GM18508 (cell line): Measurements from ENCODE around the gene EFCAB6.

ENCODE experiments used
- ATAC-seq: cut with Tn5 transposase; IDR thresholded peaks from one replicate; pipeline ENCODE4 v1.9.1; 2021; ENCODE audit warnings: moderate number of reproducible peaks; ENCODE audit not compliant: insufficient read depth, unreplicated experiment

EFCAB6 gene

GRCh38 chr22:43535336-43535735 lies 276.8 kb downstream of the EFCAB6 start:
- ATAC-seq, result no peak

DNA sequence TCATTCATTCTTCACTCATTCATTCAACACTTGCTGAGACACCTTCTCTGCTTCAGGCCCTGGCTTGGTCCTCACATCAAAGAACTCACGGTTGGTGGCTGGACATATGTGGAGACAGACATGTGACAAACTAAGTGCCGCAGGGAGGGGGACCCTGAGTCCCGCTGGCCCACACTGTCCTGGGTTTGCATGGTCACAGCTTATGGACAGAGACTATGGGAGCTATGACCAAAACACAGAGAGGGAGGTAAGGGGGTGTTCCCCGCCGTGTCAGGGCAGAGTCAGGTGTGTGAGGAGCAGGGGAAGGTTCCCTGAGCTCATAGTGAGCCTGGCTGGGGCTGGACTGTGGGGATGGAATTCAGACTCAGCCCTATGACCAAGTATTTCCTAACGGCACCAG lies 277.2 kb downstream of the EFCAB6 start:
- no peak for ATAC-seq

GRCh38 chr22:43533656-43534428 lies 278.3 kb downstream of the EFCAB6 start:
- no peak for ATAC-seq

DNA sequence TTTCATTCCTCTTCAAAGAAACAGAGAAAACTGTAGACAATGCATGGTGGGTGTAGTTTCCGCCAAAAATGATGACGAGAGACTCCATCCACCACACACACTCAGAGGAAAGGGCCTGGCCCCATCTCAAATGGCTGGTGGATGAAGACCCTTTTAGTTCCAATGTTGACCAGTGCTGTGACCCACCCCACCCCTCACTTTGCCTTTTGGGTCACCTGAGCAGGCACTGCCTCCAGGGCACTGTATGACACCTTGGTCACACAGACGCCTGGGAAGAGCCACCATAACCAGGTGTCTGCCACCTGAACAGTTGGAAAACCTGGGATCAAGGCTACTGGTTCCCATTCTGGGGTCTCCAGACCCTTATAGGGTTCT lies 279.0 kb downstream of the EFCAB6 start:
- ATAC-seq, result no peak

GRCh38 chr22:43532301-43533155 lies 279.6 kb downstream of the EFCAB6 start:
- no peak for ATAC-seq

- ATAC-seq, result no peak
These were observed 280.5 kb downstream of the EFCAB6 start for GRCh38 chr22:43531651-43532050.

DNA sequence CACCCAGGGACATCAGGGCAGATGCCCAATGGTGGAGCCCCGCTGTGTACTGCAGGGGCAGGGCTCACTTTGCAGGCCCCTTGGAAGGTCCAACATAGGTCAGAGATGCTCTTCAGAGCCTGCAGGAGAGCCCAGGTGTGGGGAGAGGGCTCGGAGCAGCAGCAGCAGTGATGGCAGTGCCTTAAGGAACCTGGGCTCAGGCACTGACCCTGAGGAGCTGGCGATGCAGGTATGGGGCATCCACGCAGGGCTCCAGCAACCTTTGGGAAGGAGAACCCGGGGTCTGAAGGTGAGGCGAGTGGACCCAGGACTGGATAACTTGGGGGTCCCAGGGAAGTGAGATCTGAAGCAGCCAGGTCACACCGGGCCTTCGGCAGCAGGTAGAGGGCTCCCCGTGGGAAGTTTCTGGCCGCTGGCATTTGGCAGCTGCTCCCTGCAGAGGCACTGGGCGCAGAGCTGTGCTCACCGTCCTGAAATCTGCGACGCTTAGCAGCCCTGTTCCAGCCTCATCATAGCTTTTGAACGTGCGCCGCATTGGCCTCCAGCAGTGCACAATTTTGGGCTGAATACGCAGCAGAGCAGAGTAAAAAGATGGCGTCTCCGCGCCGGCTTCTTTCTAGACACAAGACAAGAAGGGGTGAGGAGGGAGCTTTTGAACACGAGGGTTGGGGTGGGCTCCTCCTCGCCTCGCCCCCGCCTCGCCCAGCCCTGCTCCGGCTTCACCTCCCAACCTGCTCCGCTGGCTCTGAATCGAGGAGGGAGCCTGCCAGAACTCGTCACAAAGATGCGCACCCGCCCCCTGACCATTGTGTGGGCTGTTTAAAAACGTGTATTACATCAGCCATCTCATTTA lies 281.5 kb downstream of the EFCAB6 start:
- no peak for ATAC-seq

GRCh38 chr22:43529934-43530333 lies 282.2 kb downstream of the EFCAB6 start:
- no peak for ATAC-seq

GRCh38 chr22:43529461-43529860 lies 282.6 kb downstream of the EFCAB6 start:
- no peak for ATAC-seq

DNA sequence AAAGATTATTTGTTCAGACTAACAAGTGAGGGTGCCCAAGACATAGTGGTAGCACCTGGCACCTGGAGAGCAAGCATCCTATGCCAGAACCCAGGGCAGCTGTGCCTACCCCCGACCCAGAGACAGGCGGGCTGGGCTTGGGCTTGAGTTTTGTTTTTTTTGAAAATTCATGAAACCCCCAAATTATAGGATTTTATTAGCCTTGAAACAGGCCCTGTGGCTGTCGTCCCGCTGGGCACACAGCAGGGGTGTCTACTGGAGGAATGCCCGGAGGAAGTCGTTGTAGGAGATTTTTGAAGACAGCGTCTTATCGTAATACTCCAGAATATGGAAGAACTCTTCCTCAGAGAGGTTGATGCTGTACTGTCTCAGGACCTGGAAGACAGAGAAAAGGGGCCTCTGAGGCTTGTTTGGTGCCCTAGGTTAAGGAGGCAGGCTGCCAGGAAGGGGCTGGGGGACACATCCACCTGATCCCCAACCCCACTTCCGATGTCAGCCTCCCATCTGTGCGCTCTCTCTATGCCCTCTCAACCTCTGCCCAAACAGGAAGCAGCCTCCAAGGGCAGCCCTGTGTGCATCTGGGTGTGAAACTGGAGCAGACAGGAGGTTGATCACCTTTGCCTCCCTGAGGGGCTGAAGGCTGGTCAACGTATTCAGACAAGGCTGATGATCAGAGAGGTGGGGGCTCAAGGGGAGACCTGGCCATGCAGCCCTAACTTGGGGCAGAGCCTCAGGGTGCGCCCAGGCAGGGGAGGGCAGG lies 283.3 kb downstream of the EFCAB6 start:
- ATAC-seq, result no peak

DNA sequence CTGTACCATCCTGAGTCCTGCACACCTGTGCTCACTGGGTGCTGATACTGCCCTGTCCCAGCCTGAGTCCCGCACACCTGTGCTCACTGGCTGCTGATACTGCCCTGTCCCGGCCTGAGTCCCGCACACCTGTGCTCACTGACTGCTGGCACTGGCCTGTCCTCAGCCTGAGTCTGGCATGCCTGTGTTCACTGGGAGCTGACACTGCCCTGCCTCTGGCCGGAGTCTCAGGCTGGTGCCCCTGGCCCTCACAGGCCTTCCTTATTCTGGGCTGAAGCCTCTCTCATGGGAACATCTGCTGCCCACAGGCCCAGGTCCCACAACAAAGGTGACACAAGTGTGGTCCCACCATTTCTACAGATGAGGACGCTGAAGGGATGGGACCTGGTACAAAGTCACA lies 285.2 kb downstream of the EFCAB6 start:
- no peak for ATAC-seq

GRCh38 chr22:43526117-43526655 lies 285.9 kb downstream of the EFCAB6 start:
- no peak for ATAC-seq

DNA sequence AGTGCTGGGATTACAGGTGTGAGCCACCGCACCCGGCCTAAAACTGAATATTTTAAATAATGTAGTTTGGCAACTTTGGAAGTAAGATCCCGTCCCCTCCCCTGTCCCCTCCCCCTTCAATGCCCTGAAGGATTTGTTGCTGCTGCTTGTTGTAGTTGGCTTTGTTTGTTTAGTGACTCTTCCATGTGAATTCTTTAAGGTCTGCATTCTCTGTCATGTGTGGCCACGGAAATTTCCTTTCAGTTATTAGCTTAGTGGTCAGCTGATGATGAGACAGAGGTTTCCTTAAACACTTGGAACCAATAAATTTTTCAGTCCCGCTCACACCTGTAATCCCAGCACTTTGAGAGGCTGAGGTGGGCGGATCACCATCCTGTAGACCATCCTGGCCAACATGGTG lies 290.4 kb downstream of the EFCAB6 start:
- no peak for ATAC-seq

DNA sequence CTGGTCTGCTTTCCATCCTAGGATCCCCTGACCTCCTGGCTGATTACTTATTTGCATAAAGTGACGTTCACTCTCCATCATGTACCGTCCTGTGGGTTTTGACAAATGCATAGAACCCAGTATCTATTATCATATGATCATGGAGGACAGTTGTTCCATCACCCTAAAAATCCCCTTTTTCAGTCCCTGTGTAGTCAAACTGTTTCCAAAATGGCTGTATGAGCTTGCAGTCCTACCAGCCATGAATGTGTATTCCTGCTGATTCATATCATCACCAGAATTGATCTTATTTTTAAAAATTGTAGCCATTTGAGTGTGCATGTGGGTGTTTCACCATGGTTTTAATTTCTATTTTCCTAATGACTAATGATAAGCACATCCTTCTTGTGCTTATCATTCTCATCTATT lies 291.5 kb downstream of the EFCAB6 start:
- ATAC-seq, result no peak

DNA sequence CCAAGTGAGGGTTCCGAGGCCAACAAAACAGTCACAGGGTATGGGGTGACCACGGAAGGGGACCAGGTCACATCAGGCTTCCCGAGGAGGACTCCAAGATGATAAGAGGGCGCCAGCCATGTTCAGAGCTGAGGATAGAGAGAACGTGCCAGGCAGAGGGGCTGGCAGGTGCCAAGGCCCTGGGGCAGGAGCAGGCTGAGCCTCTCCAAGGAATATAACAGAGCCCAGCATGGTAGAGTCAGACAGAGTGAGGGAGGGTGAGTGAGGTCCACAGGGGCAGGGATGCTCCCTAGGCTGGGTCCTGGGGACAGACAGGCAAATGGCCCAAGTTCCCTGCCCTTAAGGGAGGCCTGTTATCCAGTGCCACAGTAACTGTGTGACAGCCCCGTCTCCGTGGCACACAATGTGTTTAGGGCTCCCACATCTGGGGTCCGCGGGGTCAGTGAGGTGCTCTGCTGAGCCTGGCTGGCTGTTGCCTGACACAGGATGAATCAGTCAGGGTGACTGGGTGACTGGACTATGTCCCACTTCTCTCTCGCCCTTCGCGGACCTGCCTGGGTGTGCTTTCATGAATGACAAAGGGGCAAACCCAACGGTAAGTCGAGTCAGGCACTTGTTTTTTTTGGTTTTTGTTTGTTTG lies 295.0 kb downstream of the EFCAB6 start:
- ATAC-seq, result no peak

GRCh38 chr22:43516386-43516785 lies 295.7 kb downstream of the EFCAB6 start:
- no peak for ATAC-seq

GRCh38 chr22:43515902-43516301 lies 296.2 kb downstream of the EFCAB6 start:
- ATAC-seq, result no peak

DNA sequence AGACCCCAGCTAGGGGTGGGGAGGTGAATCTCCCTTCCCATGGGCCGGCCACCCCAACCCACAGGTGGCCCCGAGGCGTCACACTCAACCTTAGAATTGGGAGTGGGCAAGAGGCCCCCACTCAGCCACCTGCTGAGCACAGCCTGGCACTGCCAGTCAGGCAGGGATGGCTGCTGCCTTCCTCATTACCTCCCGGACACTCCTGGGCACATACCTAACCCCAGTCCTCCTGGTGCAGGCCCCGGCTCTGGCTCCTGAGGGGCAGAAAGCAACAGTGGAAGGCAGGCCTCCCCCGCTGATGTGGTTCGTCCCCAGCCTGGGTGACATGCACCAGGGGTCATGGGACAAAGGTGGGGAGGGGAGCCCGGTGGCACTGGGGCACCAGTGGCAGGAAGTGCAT lies 296.7 kb downstream of the EFCAB6 start:
- ATAC-seq, result no peak

GRCh38 chr22:43514476-43515157 lies 297.5 kb downstream of the EFCAB6 start:
- no peak for ATAC-seq
